Vagina (tissue), 2 donors: Measurements from ENCODE around the gene PCBD2.

Experiments used
- CTCF ChIP-seq, 3 experiments: fragments of 450-650 bp in 2 of 3; fragments of 200-600 bp in 1 of 3; sonication (generic) in 1 of 3; IDR thresholded peaks; one replicate each; pipeline ENCODE4 v1.5.1; 2017 to 2019; ENCODE audit warnings: antibody characterized with exemption in 3 of 3, mild to moderate bottlenecking in 2 of 3, moderate library complexity in 2 of 3
- POLR2AphosphoS5 ChIP-seq, 2 donors: sonication (generic); formaldehyde crosslinking; IDR thresholded peaks; one replicate each; pipeline ENCODE4 v1.9.0; 2017; ENCODE audit warnings: antibody characterized with exemption in 2 of 2, mild to moderate bottlenecking in 2 of 2, low read depth in 1 of 2; ENCODE audit not compliant: insufficient read depth in 1 of 2

GRCh38 chr5:135004376-135004775, 99.4 kb downstream of the PCBD2 start:
- TF ChIP-seq CTCF (IDR thresholded peaks at IDR 0.05) (no peak), POLR2AphosphoS5 (IDR thresholded peaks at IDR 0.05; ENCODE audit: insufficient read depth in 1 of 2, low read depth in 1 of 2) (no peak)
